Type B pancreatic cell (in vitro differentiated cells): ENCODE measurements around the gene SUMO1. TPM values are rescaled to one million over a fixed set of nuclear protein-coding genes. Genes with fewer than 3 reads are reported as not detected.

ENCODE experiments used
- DNase-seq: peaks from one replicate; pipeline ENCODE4 v3.0.0; 2021; ENCODE audit warnings: mixed read lengths; ENCODE audit not compliant: unreplicated experiment; ENCODE audit errors: extremely low spot score
- H3K27ac Mint-ChIP-seq: 2 replicates; pipeline ENCODE4 v1.8.0; 2021; ENCODE audit warnings: mild to moderate bottlenecking, mixed read lengths
- H3K27me3 Mint-ChIP-seq: 2 replicates; pipeline ENCODE4 v1.8.0; 2021; ENCODE audit warnings: mixed read lengths
- H3K36me3 Mint-ChIP-seq: 2 replicates; pipeline ENCODE4 v1.8.0; 2021; ENCODE audit warnings: mixed read lengths
- H3K4me1 Mint-ChIP-seq: one replicate; pipeline ENCODE4 v1.8.0; 2021; ENCODE audit warnings: mixed read lengths; ENCODE audit not compliant: unreplicated experiment
- H3K4me3 Mint-ChIP-seq: 2 replicates; pipeline ENCODE4 v1.8.0; 2021; ENCODE audit warnings: mild to moderate bottlenecking, mixed read lengths
- H3K9me3 Mint-ChIP-seq: 2 replicates; pipeline ENCODE4 v1.8.0; 2021; ENCODE audit warnings: mixed read lengths
- total RNA-seq: library from RNA; stranded (reverse); gene quantifications from 2 replicates; pipeline ENCODE4 v1.2.1, GENCODE V29; 2021; ENCODE audit warnings: low replicate concordance
- TF ChIP-seq, protein P1 (sequence below): fragments of 200-600 bp; sonication (generic); conservative IDR thresholded peaks from 2 replicates; pipeline ENCODE4 v1.5.0; 2021; ENCODE audit warnings: antibody characterized with exemption, mild to moderate bottlenecking

SUMO1 gene
- total RNA-seq, 1 donor from 2014 or later: 119 TPM

DNA sequence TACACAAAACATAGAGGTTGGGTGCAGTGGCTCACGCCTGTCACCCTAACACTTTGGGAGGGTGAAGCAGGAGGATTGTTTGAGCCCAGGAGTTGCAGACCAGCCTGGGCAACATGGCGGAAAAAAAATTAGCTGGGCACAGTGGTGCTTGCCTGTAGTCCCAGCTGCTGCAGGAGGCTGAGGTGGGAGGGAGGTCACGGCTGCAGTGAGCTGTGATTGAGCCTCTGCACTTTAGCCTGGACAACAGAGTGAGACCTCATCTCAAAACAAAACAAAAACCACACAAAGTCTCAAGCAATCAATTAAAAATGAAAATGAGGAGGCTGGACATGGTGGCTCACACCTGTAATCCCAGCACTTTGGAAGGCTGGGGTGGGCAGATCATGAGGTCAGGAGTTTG is 32.1 kb upstream of the SUMO1 start:
- peaks cover 10% of the 10 kb centered on the region for H3K36me3 Mint-ChIP-seq
- TF ChIP-seq, protein P1, sequence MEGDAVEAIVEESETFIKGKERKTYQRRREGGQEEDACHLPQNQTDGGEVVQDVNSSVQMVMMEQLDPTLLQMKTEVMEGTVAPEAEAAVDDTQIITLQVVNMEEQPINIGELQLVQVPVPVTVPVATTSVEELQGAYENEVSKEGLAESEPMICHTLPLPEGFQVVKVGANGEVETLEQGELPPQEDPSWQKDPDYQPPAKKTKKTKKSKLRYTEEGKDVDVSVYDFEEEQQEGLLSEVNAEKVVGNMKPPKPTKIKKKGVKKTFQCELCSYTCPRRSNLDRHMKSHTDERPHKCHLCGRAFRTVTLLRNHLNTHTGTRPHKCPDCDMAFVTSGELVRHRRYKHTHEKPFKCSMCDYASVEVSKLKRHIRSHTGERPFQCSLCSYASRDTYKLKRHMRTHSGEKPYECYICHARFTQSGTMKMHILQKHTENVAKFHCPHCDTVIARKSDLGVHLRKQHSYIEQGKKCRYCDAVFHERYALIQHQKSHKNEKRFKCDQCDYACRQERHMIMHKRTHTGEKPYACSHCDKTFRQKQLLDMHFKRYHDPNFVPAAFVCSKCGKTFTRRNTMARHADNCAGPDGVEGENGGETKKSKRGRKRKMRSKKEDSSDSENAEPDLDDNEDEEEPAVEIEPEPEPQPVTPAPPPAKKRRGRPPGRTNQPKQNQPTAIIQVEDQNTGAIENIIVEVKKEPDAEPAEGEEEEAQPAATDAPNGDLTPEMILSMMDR: no peak
- H3K27me3 Mint-ChIP-seq: no peaks in the 10 kb centered on the region
- H3K27ac Mint-ChIP-seq: peak overlapping the region; percentile 82
- DNase-seq: peak; percentile 31
- no peak overlapping the region for H3K4me3 Mint-ChIP-seq
- H3K9me3 Mint-ChIP-seq: no peaks in the 10 kb centered on the region
- H3K4me1 Mint-ChIP-seq: peaks cover 15% of the 10 kb centered on the region

DNA sequence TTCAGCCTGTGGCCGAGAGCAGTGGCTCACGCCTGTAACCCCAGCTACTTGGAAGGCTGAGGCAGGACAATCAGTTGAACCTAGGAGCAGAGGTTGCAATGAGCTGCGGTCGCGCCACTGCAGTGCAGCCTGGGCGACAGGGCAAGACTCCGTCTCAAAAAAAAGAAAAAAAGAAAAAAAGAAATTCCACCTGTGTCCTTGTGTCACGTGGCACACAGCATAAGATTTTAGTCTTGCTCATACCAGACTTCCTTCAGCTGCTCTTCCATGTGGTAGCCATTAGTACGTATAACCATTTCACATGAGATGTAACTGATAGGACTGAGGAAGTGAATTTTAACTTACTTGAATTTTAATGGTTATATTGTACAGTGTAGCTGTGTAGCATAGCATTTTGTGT is 31.2 kb upstream of the SUMO1 start:
- no peaks in the 10 kb centered on the region for H3K9me3 Mint-ChIP-seq
- H3K36me3 Mint-ChIP-seq: peaks cover 6% of the 10 kb centered on the region
- TF ChIP-seq, protein P1: no peak
- peaks cover 15% of the 10 kb centered on the region for H3K4me1 Mint-ChIP-seq
- peak; percentile 24 for DNase-seq
- peak overlapping the region; percentile 58 for H3K4me3 Mint-ChIP-seq
- H3K27me3 Mint-ChIP-seq: no peaks in the 10 kb centered on the region
- H3K27ac Mint-ChIP-seq: peak overlapping the region; percentile 59

DNA sequence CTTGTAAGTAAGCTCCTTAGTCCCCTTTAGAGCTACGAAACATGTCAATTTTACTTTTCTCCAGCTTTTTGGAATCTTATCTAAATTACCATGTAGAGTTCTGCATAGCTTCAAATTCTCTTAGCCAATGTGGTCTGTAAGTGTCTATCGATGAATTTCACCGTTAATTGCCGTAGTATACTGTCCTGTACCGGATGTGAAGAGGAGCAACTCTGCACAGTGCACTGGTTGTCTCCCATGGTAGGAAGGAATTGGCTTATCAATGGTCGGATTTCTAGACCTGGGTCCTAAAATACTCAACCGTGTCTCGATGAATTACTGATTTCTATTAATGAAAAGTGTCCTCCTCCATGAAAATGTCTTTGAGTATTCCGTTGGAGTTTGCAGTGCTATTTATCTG is 29.1 kb upstream of the SUMO1 start:
- no peak overlapping the region for H3K4me3 Mint-ChIP-seq
- peak overlapping the region; percentile 69 for H3K27ac Mint-ChIP-seq
- TF ChIP-seq, protein P1: no peak
- H3K36me3 Mint-ChIP-seq: peaks cover 6% of the 10 kb centered on the region
- H3K9me3 Mint-ChIP-seq: no peaks in the 10 kb centered on the region
- no peak for DNase-seq
- H3K27me3 Mint-ChIP-seq: peaks cover 2% of the 10 kb centered on the region
- H3K4me1 Mint-ChIP-seq: peaks cover 20% of the 10 kb centered on the region

DNA sequence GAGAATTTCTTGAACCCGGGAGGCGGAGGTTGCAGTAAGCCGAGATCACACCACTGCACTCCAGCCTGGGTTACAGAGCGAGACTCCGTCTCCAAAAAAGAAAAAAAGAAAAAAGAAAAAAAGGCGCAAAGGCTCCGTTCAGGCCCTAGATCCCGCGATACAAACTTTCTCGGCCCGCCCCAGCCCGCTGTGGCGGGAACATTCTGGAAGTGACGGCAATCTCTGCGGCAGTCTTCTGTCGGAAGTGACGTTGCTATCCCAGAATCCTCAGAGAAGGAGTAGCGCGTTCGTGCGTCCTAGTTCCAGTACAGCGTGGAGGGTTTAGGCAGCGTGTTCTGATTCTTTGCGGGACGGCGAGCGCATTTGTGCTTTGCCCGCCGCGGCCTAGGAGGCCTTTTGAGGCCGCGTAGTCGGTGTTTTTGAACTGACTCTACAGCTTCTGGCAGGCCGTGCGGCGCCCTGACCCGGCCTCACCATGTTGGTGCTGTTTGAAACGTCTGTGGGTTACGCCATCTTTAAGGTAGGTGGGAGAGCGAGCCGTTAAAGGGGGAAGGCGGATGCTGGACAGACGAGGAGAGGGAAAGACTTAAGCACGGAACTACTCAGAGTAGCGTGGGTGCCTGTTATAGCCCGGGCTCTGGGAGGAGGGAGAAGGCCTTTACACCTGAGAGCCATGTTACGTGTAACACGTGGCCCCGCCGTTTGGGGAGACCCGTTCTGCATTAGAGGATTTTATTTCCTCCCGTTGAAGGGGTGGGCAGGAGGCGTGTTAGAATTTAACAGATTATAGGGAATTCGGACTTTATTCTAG is 27.3 kb upstream of the SUMO1 start, which contains the start of gene NOP58:
Gene NOP58 (plus strand): TSS at position 297 of the 811 bp plus-strand sequence. CDS start 179 bp downstream, at position 476.
- Mint-ChIP-seq H3K4me1 (peaks cover 20% of the 10 kb centered on the region), H3K27me3 (peaks cover 2% of the 10 kb centered on the region), H3K27ac (no peak within 1 kb of the TSS), H3K9me3 (no peaks in the 10 kb centered on the region), H3K4me3 (peak within 1 kb of the TSS; percentile 90), H3K36me3 (peaks cover 6% of the 10 kb centered on the region)
- peak; percentile 90 for DNase-seq
- TF ChIP-seq, protein P1: no peak

DNA sequence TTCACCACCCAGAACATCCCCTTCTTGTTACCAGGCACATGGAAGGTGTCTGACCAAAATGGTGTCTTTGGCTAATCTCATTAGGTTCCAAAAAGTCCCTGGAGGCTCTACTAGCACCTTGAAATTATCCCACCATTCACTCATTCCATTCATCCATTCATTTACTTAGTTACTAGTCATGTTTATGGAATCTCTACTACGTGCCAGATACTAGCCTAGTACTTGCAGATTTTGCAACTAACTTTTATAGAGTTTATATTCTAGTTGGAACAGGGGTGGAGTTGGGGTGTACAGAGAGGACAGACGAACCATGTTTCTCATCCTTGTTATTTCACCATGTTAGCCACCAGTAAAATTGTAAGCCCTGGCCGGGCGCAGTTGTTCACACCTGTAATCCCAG is 23.1 kb upstream of the SUMO1 start:
- Mint-ChIP-seq H3K4me1 (peaks cover 5% of the 10 kb centered on the region), H3K9me3 (no peaks in the 10 kb centered on the region), H3K27ac (no peak overlapping the region), H3K27me3 (peaks cover 2% of the 10 kb centered on the region), H3K36me3 (no peaks in the 10 kb centered on the region), H3K4me3 (no peak overlapping the region)
- no peak for DNase-seq
- TF ChIP-seq, protein P1: no peak
